ENCODE measurements around the gene LYL1. TPM values are rescaled to one million over a fixed set of nuclear protein-coding genes. Genes with fewer than 3 reads are reported as not detected.

The LYL1 gene
- total and polyA plus RNA-seq, 2 of the 13 experiments (the other 11 are each of a cell fraction or from before 2014, with no cell fraction given) = 0.75 to 0.92 TPM

GRCh38 chr19:13095934-13096927 is 6.4 kb downstream of the LYL1 start (continued):
- TF ChIP-seq AHDC1 (CRISPR knock-in tag; IDR thresholded peaks at IDR 0.05; ENCODE audit: borderline replicate concordance) (no peak), MZF1 (CRISPR knock-in tag; IDR thresholded peaks at IDR 0.05; ENCODE audit: borderline replicate concordance) (no peak), SKIL (CRISPR knock-in tag; IDR thresholded peaks at IDR 0.05; ENCODE audit: borderline replicate concordance) (no peak), ZSCAN21 (CRISPR knock-in tag; IDR thresholded peaks at IDR 0.05; ENCODE audit: borderline replicate concordance) (0 out of 2 replicates have a peak, but pooled peaks have one; percentile 50), ZFP82 (CRISPR knock-in tag; IDR thresholded peaks at IDR 0.05; ENCODE audit: borderline replicate concordance) (no peak), ZKSCAN1 (IDR thresholded peaks at IDR 0.05; ENCODE audit: low read length) (no peak), MYNN (CRISPR knock-in tag; IDR thresholded peaks at IDR 0.05; ENCODE audit: low read depth) (no peak), ZFP36L2 (CRISPR knock-in tag; IDR thresholded peaks at IDR 0.05) (no peak), ZNF546 (CRISPR knock-in tag; conservative IDR thresholded peaks at IDR 0.05) (no peak), MYC (CRISPR knock-in tag; IDR thresholded peaks at IDR 0.05; ENCODE audit: borderline replicate concordance) (peak; percentile 36; the same call in 1 of the 2 replicates), KDM3A (CRISPR knock-in tag; IDR thresholded peaks at IDR 0.05; ENCODE audit: low read depth) (peak; percentile 21; the same call in 1 of the 2 replicates), KLF13 (CRISPR knock-in tag; IDR thresholded peaks at IDR 0.05) (no peak), ZNF263 (CRISPR knock-in tag; IDR thresholded peaks at IDR 0.05) (peak; percentile 65), TSC22D2 (CRISPR knock-in tag; IDR thresholded peaks at IDR 0.05; ENCODE audit: borderline replicate concordance) (no peak), ZNF891 (CRISPR knock-in tag; IDR thresholded peaks at IDR 0.05) (no peak), NFKB2 (CRISPR knock-in tag; IDR thresholded peaks at IDR 0.05; ENCODE audit: borderline replicate concordance) (0 out of 2 replicates have a peak, but pooled peaks have one; percentile 29), CENPX (CRISPR knock-in tag; IDR thresholded peaks at IDR 0.05) (no peak), REL (CRISPR knock-in tag; conservative IDR thresholded peaks at IDR 0.05) (no peak), HNRNPLL (IDR thresholded peaks at IDR 0.05; ENCODE audit: low read depth, low read length, poor library complexity, severe bottlenecking) (peak; percentile 38), NR3C1 (CRISPR knock-in tag; IDR thresholded peaks at IDR 0.05) (no peak)
